Stimulated activated CD8-positive, alpha-beta memory T cell treated with anti-CD3 and anti-CD28 coated beads, Interleukin-12 subunit alpha, Interleukin-12 subunit beta, amount 100 ng/mL, for 24 hours (primary cell): ENCODE measurements around the gene PLEKHB1.
"Not testable (repeated sequence)": the region's sequence is repeated elsewhere in the genome, so short reads cannot be mapped to it uniquely, and the experiment has no call there.

ENCODE experiments used
- DNase-seq: peaks from one replicate; pipeline ENCODE4 v3.0.0-alpha.2; 2020; ENCODE audit errors: extremely low read depth

The PLEKHB1 gene

DNA sequence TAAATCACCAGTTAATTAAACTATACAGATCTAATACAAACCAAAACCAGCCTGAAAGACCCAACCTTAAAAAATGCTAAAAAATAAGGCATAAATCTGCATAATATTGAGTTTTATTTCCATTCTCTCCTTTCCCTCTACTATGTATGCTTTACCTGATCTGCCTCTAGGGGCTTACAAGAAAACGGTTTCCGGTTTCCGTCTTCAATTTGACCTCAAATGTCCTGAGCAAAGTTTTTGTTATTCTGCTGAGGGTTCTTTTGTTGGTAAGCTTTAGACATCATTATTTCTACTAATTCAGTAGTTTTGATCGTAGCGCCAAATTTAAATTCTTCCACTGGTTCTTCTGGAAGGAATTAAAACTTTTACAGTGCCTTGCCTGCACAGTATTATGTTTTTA, 30.2 kb downstream of the PLEKHB1 start:
- not testable (repeated sequence) for DNase-seq

- DNase-seq, result no peak
Observed at GRCh38 chr11:73680687-73681086, 34.3 kb downstream of the PLEKHB1 start.

GRCh38 chr11:73693899-73694525, 47.6 kb downstream of the PLEKHB1 start:
- no peak for DNase-seq

- no peak for DNase-seq
Observed at GRCh38 chr11:73705053-73705452, 58.7 kb downstream of the PLEKHB1 start.

DNA sequence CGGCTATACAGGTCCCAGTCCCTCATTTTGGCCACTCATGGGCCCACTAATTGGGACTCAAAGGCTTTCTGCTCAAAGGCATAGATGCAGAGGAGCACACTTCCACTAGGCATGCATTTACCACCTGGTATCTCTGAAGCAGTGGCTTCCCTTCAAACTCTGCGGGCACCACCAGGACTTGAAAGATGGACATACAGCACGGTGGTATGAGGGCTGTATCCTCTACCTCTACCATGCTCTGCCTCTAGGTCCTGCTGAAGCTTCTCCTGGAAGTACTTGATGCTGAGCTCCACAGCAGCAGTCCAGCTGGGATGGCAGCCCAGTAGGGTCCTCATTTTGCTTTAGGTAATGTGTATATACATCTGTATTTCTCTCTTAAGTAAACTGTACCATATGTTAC, 64.6 kb downstream of the PLEKHB1 start:
- no peak for DNase-seq
